GM18499 (cell line): ENCODE results near the gene NBAS.
"Not testable (repeated sequence)": the region's sequence is repeated elsewhere in the genome, so short reads cannot be mapped to it uniquely, and the experiment has no call there.

Experiments used
- ATAC-seq: cut with Tn5 transposase; IDR thresholded peaks from one replicate; pipeline ENCODE4 v1.9.1; 2021; ENCODE audit warnings: moderate number of reproducible peaks; ENCODE audit not compliant: insufficient read depth, unreplicated experiment

NBAS gene

DNA sequence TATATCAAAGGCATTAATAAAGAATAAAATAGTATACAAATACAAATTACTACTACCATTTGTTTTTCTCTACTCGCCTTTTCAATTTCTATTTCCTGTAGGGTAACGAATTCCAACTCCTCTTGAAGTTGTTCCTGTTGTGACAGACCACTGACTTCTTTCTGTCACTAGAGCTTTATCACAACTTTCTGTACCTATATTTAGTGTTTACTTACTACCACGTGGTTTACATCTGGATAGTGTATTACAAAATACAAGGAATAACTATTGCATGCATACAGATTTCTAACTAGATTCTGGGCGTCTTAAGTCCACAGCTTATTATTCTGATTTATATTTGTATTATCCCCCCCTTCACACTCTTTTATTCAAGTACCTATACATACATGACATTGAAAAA, 22.3 kb downstream of the NBAS start:
- ATAC-seq: no peak

DNA sequence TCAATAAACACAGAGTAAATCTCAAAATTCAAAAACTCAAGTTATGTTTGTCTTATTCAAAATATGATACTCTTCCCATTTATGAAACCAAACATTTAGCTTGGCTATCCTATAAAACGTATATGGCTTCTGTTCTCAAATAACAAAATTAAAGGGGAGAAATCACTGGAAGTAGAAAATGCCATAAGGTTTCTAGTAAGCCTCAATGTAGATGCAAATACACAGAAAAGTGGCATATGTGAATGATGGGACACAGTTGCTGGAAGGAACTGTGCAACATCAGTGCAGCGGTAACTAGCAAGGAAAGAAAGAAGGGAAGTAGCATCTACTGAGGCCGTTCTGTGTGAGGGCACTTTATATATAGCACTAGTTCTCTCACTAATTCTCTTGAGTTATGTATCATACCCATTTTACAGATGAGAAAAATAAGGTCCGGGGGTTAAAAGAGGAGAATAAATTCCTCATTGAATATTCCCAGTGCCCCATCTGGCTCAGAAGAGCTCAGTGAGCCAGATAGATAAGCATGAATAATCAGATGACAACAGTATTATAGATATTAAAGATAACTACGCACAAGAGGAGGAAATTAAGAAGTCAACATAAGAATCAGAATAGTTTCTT, 27.2 kb downstream of the NBAS start:
- no peak for ATAC-seq

DNA sequence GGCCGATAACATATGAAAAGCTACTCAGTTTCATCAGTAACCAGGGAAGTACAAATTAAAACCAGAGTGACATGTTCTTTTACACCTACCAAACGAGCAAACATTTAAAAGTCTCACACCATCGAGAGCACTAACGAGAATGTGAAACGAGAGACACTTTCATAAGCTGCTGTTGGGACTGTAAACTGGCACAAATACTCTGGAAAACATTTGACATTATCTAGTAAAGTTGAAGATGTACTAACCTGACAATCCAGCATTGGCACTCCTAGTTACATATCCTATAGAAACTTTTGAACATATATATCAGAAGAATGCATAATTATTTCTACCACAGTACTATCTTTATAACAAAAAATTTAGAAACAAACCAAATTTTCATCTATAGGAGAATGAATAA, 28.1 kb downstream of the NBAS start:
- no peak for ATAC-seq

DNA sequence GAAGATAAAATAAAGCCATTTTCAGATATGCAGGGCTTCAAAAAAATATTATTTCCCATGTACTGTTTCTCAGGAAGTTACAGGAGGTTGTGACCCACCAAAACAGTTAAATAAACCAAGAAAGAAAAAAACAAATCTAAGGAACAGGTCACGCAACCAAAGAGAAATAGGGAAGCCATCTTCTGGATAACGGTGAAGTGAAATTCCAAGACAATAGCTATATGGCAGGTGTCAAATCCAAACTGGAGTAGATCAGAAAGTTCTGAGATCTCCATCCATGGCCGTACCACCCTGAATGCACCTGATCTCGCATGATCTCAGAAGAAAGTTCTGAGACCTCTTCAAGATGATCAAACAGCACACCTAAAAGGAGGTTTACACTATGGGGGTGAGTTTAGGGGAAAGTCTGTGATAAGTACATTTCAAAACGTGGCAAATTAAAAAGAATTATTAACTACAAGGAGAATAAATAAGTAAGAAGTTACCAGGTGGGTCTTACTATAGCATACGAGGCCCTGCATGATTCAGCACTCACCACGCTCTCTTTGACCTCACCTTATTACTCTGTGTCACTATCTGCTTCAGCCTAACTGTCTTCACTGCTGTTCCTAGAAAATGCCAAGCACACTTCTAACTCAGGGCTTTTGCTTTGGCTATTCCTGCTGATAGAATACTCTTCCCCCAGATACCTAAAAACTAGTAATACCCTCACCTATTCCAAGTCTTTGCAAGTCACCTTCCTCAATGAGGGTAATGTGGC, 29.9 kb downstream of the NBAS start:
- ATAC-seq: no peak

DNA sequence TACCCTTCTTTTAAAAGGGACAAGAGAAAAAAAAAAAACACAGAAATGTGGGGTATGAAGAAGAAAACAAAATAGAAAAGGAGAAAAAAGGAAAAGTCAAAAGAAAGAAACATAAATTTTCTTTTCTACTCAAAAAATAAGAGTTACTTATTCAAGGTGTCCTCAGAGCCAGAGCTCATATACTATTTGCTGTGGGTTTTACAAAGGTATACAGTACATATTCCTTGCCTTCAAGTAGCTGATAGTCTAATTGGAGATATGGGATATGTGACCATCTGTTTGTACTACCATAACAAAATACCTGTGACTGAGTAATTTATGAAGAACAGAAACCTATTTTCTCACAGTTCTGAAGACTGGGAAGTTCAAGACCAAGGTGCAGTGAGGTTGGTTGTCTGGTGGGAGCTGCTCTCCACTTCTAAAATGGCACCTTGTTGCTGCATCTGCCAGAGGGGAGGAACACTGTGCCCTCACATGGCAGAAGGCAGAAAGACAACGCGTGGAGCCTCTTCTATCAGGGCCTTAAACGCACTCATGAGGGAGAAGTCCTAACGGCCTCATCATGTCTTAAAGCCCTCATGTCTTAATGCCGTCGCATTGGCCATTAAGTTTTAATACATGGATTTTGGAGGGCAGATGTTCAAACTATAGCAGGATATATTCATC, 33.9 kb downstream of the NBAS start:
- ATAC-seq: no peak

- no peak for ATAC-seq
Measured at GRCh38 chr2:15521641-15522181, 39.4 kb downstream of the NBAS start.

DNA sequence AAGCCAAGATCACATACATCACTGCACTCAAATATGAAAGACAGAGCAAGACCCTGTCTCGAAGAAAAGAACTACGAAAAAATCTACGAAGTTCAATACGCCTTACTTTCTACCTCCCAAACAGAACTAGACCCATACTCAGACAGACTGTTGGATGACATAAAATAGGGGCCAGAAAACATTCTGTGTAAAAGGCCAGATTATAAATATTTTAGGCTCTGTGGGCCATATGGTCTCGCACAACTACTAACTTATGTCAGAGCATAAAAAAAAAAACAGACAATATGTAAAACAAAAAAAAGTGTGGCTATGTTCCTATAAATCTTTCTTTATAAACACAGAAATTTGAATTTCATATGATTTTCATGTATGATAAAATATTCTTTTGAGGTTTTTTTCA, 40.8 kb downstream of the NBAS start:
- no peak for ATAC-seq

DNA sequence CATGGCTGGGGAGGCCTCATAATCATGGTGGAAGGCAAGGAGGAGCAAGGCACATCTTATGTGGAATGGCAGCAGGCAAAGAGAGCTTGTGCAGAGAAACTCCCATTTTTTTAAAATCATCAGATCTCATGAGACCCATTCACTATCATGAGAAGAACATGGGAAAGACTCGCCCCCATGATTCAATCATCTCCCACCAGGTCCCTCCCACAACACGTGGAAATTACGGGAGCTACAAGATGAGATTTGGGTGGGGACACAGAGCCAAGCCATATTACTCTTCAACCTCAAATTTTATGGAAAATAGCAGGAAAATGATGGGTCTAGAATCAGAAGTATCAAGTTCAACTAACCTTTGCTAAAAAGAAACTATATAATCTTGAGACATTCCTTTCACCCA, 42.4 kb downstream of the NBAS start:
- ATAC-seq: not testable (repeated sequence)

DNA sequence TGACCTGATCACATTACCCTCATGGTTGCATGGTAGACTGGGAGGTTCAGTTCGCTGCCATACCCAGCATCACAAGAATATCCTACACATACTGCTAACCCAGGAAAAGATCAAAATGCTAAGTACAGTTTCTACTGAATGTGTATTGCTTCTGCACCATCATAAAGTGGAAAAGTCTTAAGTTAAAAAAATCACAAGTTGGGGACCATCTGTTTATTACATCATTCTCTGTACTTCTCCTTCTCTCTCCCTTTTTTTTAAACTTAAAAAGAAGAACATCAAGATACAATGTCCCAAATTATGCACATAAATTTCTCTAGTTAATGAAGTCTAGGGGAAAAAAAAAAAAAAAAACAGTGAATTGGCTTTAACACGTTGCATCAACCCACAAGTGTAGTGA, 43.3 kb downstream of the NBAS start:
- no peak for ATAC-seq

DNA sequence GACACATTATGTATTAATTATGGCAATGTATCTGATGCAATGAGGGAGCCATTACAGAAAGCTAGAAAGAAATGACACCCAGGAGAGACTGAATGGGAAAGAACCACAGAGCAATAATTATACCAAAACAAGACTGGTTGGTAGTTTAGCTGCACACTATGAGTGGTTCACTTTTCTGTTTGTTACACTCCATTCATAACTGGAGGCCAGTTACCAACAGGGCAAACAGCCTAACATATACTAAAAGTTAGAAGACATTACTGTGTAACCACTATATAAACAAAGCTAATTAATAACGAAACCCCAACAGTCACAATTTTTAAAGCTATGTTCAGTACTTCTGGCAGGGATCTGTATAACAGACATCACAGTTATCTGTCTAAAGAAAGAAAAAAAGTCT, 49.4 kb downstream of the NBAS start:
- no peak for ATAC-seq

- no peak for ATAC-seq
Measured at GRCh38 chr2:15510552-15510951, 50.6 kb downstream of the NBAS start.

DNA sequence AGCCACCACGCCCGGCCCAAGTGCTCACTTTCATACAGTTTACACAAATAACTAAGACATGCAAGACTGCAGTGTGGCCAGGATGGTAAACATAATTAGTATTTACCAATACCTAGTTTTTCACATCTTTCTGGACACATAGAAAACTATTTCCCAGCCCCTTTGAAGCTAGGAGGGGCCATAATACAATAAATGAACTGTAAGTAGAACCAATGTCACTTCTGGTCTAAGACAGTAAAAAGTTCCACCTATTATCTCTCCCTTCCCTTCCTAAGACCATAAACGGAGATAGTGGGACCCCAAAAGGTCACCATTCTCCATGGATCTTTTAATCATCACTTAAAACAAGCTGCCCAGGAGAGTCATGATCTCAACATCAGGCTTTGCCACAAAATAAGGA, 51.0 kb downstream of the NBAS start:
- ATAC-seq: no peak

- ATAC-seq: no peak
Measured at GRCh38 chr2:15507697-15508096, 53.4 kb downstream of the NBAS start.

GRCh38 chr2:15507061-15507460, 54.1 kb downstream of the NBAS start:
- no peak for ATAC-seq

GRCh38 chr2:15506229-15506819, 54.8 kb downstream of the NBAS start:
- no peak for ATAC-seq

GRCh38 chr2:15504882-15505663, 56.1 kb downstream of the NBAS start:
- ATAC-seq: no peak

GRCh38 chr2:15499251-15499650, 61.9 kb downstream of the NBAS start:
- not testable (repeated sequence) for ATAC-seq

- ATAC-seq: no peak
Measured at GRCh38 chr2:15498554-15498953, 62.6 kb downstream of the NBAS start.

GRCh38 chr2:15494877-15495276, 66.3 kb downstream of the NBAS start:
- no peak for ATAC-seq

- no peak for ATAC-seq
Measured at GRCh38 chr2:15492773-15493325, 68.3 kb downstream of the NBAS start.
